ENCODE measurements around the gene RPL39. TPM values are rescaled to one million over a fixed set of nuclear protein-coding genes. Genes with fewer than 3 reads are reported as not detected.

RPL39 gene
- total and polyA plus RNA-seq, 2 experiments from 2014 or later = 2,910 to 2,912 TPM

DNA sequence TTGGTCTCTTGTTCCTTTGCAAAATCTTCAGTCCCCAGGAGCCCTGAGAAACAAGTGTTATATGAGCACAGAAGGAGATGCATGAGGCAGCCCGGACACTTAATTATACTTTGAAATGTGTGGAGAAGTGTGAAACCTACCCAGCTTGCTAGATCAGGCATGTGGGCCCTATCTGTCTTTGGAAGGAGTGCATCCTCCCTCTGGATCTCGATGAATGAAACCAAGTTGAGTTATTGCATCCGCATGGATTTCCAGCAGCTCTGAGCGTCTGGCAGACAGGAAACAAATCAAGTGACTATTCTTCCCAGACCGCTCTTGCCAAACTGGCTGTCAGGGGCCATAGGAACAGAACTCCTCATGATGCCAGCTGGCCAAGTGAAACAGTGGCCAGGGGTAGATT lies 52.7 kb downstream of the RPL39 start (continued):
- TF ChIP-seq, protein P1, sequence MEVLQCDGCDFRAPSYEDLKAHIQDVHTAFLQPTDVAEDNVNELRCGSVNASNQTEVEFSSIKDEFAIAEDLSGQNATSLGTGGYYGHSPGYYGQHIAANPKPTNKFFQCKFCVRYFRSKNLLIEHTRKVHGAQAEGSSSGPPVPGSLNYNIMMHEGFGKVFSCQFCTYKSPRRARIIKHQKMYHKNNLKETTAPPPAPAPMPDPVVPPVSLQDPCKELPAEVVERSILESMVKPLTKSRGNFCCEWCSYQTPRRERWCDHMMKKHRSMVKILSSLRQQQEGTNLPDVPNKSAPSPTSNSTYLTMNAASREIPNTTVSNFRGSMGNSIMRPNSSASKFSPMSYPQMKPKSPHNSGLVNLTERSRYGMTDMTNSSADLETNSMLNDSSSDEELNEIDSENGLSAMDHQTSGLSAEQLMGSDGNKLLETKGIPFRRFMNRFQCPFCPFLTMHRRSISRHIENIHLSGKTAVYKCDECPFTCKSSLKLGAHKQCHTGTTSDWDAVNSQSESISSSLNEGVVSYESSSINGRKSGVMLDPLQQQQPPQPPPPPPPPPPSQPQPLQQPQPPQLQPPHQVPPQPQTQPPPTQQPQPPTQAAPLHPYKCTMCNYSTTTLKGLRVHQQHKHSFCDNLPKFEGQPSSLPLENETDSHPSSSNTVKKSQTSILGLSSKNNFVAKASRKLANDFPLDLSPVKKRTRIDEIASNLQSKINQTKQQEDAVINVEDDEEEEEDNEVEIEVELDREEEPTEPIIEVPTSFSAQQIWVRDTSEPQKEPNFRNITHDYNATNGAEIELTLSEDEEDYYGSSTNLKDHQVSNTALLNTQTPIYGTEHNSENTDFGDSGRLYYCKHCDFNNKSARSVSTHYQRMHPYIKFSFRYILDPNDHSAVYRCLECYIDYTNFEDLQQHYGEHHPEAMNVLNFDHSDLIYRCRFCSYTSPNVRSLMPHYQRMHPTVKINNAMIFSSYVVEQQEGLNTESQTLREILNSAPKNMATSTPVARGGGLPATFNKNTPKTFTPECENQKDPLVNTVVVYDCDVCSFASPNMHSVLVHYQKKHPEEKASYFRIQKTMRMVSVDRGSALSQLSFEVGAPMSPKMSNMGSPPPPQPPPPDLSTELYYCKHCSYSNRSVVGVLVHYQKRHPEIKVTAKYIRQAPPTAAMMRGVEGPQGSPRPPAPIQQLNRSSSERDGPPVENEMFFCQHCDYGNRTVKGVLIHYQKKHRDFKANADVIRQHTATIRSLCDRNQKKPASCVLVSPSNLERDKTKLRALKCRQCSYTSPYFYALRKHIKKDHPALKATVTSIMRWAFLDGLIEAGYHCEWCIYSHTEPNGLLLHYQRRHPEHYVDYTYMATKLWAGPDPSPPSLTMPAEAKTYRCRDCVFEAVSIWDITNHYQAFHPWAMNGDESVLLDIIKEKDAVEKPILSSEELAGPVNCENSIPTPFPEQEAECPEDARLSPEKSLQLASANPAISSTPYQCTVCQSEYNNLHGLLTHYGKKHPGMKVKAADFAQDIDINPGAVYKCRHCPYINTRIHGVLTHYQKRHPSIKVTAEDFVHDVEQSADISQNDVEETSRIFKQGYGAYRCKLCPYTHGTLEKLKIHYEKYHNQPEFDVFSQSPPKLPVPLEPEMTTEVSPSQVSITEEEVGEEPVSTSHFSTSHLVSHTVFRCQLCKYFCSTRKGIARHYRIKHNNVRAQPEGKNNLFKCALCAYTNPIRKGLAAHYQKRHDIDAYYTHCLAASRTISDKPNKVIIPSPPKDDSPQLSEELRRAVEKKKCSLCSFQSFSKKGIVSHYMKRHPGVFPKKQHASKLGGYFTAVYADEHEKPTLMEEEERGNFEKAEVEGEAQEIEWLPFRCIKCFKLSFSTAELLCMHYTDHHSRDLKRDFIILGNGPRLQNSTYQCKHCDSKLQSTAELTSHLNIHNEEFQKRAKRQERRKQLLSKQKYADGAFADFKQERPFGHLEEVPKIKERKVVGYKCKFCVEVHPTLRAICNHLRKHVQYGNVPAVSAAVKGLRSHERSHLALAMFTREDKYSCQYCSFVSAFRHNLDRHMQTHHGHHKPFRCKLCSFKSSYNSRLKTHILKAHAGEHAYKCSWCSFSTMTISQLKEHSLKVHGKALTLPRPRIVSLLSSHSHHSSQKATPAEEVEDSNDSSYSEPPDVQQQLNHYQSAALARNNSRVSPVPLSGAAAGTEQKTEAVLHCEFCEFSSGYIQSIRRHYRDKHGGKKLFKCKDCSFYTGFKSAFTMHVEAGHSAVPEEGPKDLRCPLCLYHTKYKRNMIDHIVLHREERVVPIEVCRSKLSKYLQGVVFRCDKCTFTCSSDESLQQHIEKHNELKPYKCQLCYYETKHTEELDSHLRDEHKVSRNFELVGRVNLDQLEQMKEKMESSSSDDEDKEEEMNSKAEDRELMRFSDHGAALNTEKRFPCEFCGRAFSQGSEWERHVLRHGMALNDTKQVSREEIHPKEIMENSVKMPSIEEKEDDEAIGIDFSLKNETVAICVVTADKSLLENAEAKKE (CRISPR knock-in tag; IDR thresholded peaks at IDR 0.05) = no peak
- TF ChIP-seq, protein P2, sequence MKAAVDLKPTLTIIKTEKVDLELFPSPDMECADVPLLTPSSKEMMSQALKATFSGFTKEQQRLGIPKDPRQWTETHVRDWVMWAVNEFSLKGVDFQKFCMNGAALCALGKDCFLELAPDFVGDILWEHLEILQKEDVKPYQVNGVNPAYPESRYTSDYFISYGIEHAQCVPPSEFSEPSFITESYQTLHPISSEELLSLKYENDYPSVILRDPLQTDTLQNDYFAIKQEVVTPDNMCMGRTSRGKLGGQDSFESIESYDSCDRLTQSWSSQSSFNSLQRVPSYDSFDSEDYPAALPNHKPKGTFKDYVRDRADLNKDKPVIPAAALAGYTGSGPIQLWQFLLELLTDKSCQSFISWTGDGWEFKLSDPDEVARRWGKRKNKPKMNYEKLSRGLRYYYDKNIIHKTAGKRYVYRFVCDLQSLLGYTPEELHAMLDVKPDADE (IDR thresholded peaks at IDR 0.05) = no peak

Small RNA genes lying within 50 kb of the gene (small RNA-seq; reads per million reads assigned to genes)
- not detected for gene SNORA69 (ENCODE audit: low replicate concordance)

Other genes with a start within 250 kb of the RPL39 start
- 42.3 and 44.3 TPM in 2 replicates for gene STEEP1, start 226.2 kb downstream of the RPL39 start, total RNA-seq (2014; rRNA removed; shearing (Covaris generic))
- gene STEEP1, start 226.2 kb downstream of the RPL39 start, polyA plus RNA-seq (2016; fragmentation: Nextera tagmentation; extraction: Ambion mirVana) = 15.9 and 16.6 TPM in 2 replicates
- 38.6 and 41.4 TPM in 2 replicates for gene UBE2A, start 217.1 kb downstream of the RPL39 start, total RNA-seq (2014; rRNA removed; shearing (Covaris generic))
- gene UBE2A, start 217.1 kb downstream of the RPL39 start, polyA plus RNA-seq (2016; fragmentation: Nextera tagmentation; extraction: Ambion mirVana) = 75.9 and 77.8 TPM in 2 replicates
- gene NKRF, start 185.2 kb downstream of the RPL39 start, total RNA-seq (2014; rRNA removed; shearing (Covaris generic)) = 10.9 and 11.6 TPM in 2 replicates
- 6.3 and 6.8 TPM in 2 replicates for gene NKRF, start 185.2 kb downstream of the RPL39 start, polyA plus RNA-seq (2016; fragmentation: Nextera tagmentation; extraction: Ambion mirVana)
- gene SEPTIN6, start 98.5 kb downstream of the RPL39 start, total RNA-seq (2014; rRNA removed; shearing (Covaris generic)) = 43.3 and 43.6 TPM in 2 replicates
- 36.9 and 37.0 TPM in 2 replicates for gene SEPTIN6, start 98.5 kb downstream of the RPL39 start, polyA plus RNA-seq (2016; fragmentation: Nextera tagmentation; extraction: Ambion mirVana)
- gene SOWAHD, start 33.0 kb downstream of the RPL39 start, total RNA-seq (2014; rRNA removed; shearing (Covaris generic)) = 3.8 and 5.1 TPM in 2 replicates
- gene SOWAHD, start 33.0 kb downstream of the RPL39 start, polyA plus RNA-seq (2016; fragmentation: Nextera tagmentation; extraction: Ambion mirVana) = 2.4 and 3.8 TPM in 2 replicates
- 9.4 and 11.5 TPM in 2 replicates for gene UPF3B, start 61.3 kb upstream of the RPL39 start, total RNA-seq (2014; rRNA removed; shearing (Covaris generic))
- gene UPF3B, start 61.3 kb upstream of the RPL39 start, polyA plus RNA-seq (2016; fragmentation: Nextera tagmentation; extraction: Ambion mirVana) = 52.8 and 62.0 TPM in 2 replicates
- 10.2 and 10.9 TPM in 2 replicates for gene RNF113A, start 80.1 kb upstream of the RPL39 start, total RNA-seq (2014; rRNA removed; shearing (Covaris generic))
- 20.3 and 23.3 TPM in 2 replicates for gene RNF113A, start 80.1 kb upstream of the RPL39 start, polyA plus RNA-seq (2016; fragmentation: Nextera tagmentation; extraction: Ambion mirVana)
- 29.1 and 33.2 TPM in 2 replicates for gene NDUFA1, start 80.2 kb upstream of the RPL39 start, total RNA-seq (2014; rRNA removed; shearing (Covaris generic))
- gene NDUFA1, start 80.2 kb upstream of the RPL39 start, polyA plus RNA-seq (2016; fragmentation: Nextera tagmentation; extraction: Ambion mirVana) = 415 and 457 TPM in 2 replicates
- 2.5 TPM in 1 of 2 replicates, not detected in the other for gene AKAP14, start 104.3 kb upstream of the RPL39 start, total RNA-seq (2014; rRNA removed; shearing (Covaris generic))
- gene AKAP14, start 104.3 kb upstream of the RPL39 start, polyA plus RNA-seq (2016; fragmentation: Nextera tagmentation; extraction: Ambion mirVana) = 3.3 and 5.7 TPM in 2 replicates
- gene NKAP, start 152.1 kb upstream of the RPL39 start, total RNA-seq (2014; rRNA removed; shearing (Covaris generic)) = 4.8 and 6.8 TPM in 2 replicates
- gene NKAP, start 152.1 kb upstream of the RPL39 start, polyA plus RNA-seq (2016; fragmentation: Nextera tagmentation; extraction: Ambion mirVana) = 10.4 and 11.6 TPM in 2 replicates